HG03521 (cell line): ENCODE results near the gene PRPSAP1.
A peak's percentile ranks its signal among the peaks of the same experiment; 100 is the strongest.

ENCODE experiments used
- ATAC-seq: cut with Tn5 transposase; IDR thresholded peaks from one replicate; pipeline ENCODE4 v1.9.1; 2021; ENCODE audit warnings: mild to moderate bottlenecking, moderate library complexity; ENCODE audit not compliant: unreplicated experiment

The PRPSAP1 gene

DNA sequence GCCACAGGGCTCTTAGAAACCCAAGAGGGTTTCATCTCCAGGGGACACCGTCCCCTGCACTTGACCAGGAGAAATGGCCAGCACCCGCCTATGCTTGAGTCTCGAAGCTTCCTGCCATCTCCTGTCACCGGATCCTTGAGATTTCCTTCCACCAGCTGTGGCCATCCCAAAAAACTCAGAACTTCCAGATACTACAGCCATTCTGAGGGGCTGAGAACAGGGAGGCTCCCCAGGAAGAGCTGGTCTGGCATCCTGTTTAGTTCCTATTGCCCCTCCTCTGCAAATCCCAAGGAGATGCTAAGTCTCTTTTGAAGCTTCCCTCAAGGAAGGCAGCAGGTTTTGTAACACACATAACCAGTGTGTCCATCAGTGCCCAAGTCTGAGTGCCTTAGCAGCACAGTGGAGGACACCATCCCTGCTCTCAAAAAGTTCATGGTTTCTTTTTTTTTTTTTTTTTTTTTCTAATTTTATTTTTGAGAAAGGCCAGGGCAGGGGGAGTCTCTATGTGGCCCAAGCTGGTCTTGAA, 86.6 kb downstream of the PRPSAP1 start:
- no peak for ATAC-seq

DNA sequence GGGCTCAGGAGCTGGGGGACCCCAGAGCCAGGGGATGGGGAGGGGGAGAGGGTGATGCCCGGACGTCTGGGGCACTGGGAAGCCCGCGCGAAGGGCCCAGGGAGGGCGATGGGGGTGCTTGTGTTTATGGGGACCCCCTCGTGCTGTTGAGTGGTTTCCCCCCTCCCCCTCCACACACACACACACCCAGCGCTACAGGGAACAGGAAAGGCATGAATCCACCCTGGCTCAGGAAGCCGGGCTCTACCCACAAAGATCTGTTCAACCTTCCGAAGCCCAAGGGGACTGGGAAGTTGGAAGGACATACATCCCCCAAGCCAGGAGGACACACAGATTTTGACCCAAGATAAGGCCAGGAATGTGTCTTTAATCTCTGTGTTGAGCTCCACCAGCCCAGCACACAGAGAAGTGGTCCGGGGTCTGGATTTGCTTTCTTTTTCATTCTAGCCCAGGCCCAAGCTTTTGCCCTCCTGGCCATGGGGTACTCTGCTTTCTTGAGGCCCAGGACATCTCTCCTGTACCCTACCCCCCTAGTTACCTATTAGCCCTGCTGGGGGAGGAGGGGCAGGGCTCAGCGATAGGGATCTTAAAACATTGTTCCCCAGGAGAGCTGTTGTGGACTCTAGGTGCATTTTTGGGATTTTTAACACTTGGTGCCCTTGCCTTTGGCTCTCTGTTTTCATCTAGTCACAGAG, 87.3 kb downstream of the PRPSAP1 start:
- ATAC-seq, result no peak

DNA sequence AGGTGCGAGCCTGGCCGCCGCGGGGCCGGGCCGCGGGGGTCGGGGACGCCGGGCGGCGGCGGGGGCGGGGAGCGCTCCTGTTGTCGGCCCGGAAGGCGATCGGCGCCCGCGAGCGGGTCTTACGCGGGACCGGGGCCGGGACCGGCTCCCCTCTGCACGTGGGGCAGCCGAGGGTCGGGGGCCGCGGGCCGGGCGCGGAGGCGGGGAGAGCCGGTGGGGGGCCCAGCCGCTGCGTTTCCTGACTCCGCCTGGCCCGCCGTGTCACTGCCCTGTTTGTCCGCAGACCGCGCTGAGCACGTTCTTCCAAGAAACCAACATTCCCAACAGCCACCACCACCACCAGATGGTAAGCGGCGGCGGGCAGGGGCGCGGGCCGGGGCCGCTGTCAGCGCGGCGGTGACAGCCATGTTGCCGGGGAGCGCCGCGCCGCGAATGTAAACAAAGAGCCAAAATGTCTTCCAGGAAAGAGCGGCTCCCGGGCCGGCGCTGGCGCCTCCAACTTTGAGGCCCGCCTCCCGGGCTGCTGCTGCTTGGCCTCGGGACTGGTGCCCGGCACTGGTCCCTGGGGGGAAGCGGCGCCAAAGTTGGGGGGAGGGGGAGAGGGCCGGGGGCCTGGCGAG, 88.0 kb downstream of the PRPSAP1 start:
- no peak for ATAC-seq

DNA sequence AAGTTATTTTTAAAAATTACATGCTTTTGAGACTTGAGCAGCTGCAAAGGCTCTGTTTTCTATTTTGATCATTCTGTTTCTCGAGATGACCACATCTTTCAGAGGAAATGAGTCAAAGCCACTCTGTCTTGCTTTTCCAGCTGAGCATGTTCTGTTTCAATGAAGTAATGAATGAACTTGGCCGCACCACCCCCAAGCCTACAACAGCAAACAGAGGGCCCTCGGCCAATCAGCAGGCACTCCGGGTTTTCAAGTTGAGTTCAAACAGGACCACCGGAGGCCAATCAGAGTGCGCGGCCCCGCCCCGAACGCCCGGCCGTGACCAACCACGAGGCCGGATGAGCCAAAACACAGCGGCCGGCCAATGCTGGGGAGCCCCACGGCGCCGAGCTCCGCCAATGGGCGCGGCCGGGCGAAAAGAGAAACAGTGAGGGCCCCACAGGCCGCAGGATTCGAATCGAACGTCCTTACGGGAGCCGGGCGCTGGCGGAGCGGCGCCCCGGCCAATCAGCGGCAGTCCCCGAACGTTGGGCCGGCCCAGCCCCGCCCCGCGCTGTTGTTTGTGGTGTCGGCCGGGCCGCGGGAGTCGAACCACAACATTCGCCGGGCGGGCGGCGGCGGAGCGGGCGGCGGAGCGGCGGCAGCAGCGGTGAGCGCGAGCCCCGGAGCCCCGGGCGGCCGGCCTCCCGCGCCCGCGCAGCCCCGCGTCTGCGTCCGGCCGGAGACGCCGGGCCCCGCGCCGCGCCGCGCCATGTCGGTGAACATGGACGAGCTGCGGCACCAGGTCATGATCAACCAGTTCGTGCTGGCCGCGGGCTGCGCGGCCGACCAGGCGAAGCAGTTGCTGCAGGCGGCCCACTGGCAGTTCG, 88.7 kb downstream of the PRPSAP1 start, which contains the start of gene UBALD2:
Gene UBALD2 (plus strand): TSS at position 594 of the 869 bp plus-strand sequence. CDS start 158 bp downstream, at position 752.
- ATAC-seq, result peak; percentile 78

DNA sequence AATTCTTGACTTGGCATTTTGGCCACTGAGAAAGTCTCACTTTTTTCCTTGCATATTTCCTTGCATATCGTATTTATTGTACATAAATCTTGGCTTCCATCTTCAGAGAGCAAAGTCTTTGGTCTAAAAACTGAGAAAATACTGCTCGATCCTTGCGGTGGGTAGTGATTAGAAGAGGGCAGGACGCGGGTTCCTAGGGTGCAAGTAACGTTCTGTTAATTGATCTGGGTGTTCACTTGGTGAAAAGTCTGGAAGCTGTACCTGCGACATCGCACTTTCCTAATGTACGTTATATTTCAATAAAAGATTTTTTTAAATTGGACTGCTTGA, 89.3 kb downstream of the PRPSAP1 start:
- no peak for ATAC-seq

DNA sequence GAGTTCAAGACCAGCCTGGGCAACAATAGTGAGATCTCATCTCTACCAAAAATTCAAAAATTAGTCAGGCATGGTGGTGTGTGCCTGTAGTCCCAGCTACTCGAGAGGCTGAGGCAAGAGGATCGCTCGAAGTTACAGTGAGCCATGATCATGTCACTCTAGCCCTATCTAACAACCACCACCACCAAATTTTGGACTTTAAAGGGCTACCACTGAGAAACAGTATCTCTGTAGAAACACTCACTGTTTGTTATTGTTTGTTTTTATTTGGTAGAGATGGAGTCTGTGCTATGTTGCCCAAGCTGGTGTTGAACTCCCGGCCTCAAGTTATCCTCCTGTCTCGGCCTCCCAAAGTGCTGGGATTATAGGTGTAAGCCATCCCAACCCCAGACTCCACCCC, 89.8 kb downstream of the PRPSAP1 start:
- no peak for ATAC-seq

DNA sequence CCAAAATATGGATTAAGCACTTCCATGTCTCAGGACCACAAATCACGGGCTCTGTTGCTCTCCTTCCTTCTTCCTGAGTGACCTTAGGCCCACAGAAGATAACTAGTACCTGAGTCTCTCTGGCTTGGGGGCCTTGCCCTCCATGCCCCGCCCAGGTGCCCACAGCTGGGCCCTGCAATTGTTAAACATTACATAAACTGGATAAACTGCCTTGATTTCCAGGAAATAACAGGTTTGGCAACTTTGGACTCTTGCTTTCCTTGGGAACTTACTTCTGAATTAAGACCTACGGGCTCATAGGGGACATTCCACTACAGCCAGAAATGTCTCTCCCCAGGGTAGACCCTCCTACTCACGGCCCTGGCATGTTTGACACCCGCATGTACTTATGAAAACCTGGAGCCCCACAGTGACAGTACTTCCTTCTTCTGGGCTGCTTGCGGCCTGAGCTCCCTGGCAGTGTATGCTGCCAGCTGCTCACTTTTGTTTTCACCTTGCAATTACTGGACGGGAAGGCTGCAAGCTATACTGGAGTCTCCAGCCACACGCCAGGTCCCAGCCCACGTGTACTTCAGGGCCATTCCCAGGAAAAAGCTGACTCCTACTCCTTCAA, 90.9 kb downstream of the PRPSAP1 start:
- no peak for ATAC-seq

DNA sequence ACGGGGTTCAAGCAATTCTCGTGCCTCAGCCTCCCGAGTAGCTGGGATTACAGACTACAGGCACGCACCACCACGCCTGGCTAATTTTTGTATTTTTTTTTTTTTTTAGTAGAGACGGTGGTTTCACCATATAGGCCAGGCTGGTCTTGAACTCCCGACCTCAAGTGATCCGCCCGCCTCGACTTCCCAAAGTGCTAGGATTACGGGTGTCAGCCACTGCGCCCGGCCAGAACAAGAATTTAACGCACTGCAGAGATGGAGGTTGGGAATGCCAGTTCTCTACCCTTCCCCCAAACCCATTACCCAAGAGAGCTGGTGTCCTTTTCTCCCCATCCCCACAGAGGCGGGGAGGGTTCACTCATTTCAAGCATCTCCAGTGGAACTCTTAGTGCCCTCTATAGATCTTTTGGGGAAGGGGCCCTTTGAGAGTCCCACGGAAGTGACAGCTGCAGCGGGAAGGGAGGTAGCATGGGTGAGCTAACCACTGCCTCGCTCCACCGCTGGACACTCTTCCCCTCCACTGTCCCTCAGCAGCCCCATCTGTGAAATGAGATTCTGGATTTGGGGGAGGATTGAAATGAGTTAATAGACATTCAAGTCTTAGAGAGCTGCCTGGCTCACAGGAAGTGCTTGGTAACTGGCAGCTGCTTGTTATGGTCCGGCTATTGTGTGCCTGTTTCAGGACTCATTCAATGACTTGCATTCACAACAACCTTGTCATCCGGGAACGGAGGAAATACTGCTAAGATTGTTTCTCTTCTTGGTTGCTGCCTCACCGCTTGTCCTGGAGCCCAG, 92.1 kb downstream of the PRPSAP1 start:
- no peak for ATAC-seq

DNA sequence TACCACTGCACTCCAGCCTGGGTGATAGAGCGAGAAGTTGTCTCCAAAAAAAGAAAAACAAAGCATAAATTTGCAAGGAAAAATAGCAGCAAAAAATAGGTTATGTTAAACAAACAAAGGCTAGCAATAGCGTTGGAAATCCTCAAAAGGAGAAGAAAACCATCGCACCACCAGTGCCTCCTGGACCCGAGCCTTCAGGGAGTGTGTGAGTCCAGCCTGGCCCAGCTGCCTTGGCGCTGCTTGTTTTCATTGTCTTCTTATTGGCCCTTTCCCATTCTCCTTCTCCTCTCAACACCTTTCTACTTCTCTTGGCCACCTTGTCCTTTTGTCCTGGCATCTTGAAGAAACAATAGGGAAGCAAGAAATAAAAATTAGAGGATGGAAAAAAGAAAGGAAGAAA, 93.0 kb downstream of the PRPSAP1 start:
- no peak for ATAC-seq

DNA sequence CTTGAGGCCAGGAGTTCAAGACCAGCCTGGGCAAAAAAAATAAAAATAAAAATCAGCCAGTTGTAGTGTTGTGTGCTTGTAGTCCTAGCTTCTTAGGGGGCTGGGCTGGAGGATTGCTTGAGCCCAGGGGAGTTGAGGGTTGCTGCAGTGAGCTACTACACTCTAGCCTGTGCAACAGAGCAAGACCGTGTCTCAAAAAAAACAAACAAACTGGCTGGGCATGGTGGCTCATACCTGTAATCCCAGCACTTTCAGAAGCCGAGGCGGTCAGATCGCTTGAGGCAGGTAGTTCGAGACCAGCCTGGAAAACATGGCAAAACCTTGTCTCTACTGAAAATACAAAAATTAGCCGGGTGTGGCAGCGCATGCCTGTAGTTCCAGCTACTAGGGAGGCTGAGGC, 93.5 kb downstream of the PRPSAP1 start:
- ATAC-seq, result no peak
